IMR-90 (cell line): ENCODE measurements around the gene DOK1. TPM values are rescaled to one million over a fixed set of nuclear protein-coding genes. Genes with fewer than 3 reads are reported as not detected.

ENCODE experiments used
- ATAC-seq: fragments of 200-7000 bp; cut with Tn5 transposase; 2 replicates; pipeline ENCODE4 v1.9.1; 2020; ENCODE audit warnings: low read depth, mild to moderate bottlenecking, moderate library complexity
- BruUV-seq: library from RNA; stranded (reverse); fragments of 400-500 nt; replicated peaks from 2 replicates; lab custom pipeline; 2021; lab: Mats Ljungman, UMichigan
- CTCF ChIA-PET: fragments of 300-600 bp; formaldehyde crosslinking; extraction: SDS; loops from one replicate; lab custom pipeline; 2021; ENCODE audit warnings: antibody characterized with exemption; lab: Yijun Ruan, JAX
- POLR2A ChIA-PET: fragments of 300-600 bp; sonication (Branson Sonifier 250); formaldehyde crosslinking; loops from one replicate; lab custom pipeline; 2022; ENCODE audit warnings: antibody characterized with exemption; ENCODE audit not compliant: unreplicated experiment; lab: Charles Lee
- DNase-seq: peaks from one replicate; pipeline ENCODE4 v3.0.0; 2013
- H2AFZ ChIP-seq: replicated peaks from 2 replicates; pipeline ENCODE3; 2013; ENCODE audit warnings: low read length, mild to moderate bottlenecking; ENCODE audit not compliant: poor library complexity
- H2AK5ac ChIP-seq: 2 replicates; pipeline ENCODE4 v1.6.1; 2013; ENCODE audit warnings: low read depth, low read length, inconsistent platforms
- H2AK9ac ChIP-seq: replicated peaks from 2 replicates; pipeline ENCODE3; 2013; ENCODE audit warnings: mild to moderate bottlenecking, low read depth, low read length, moderate library complexity; ENCODE audit not compliant: poor library complexity
- H2BK120ac ChIP-seq: 2 replicates; pipeline ENCODE4 v1.6.1; 2013; ENCODE audit warnings: low read depth, low read length, inconsistent platforms
- H2BK15ac ChIP-seq: 3 replicates; pipeline ENCODE4 v1.6.1; 2013; ENCODE audit warnings: low read depth, low read length, inconsistent platforms
- H2BK20ac ChIP-seq: 2 replicates; pipeline ENCODE4 v1.6.1; 2013; ENCODE audit warnings: low read depth, mild to moderate bottlenecking, inconsistent platforms, low read length, moderate library complexity
- H2BK5ac ChIP-seq: 2 replicates; pipeline ENCODE4 v1.6.1; 2013; ENCODE audit warnings: mild to moderate bottlenecking, low read depth, low read length, inconsistent platforms; ENCODE audit not compliant: poor library complexity, severe bottlenecking
- H3K14ac ChIP-seq: replicated peaks from 2 replicates; pipeline ENCODE4 v1.6.1; 2013; ENCODE audit warnings: low read depth, low read length, inconsistent platforms
- H3K18ac ChIP-seq: 2 replicates; pipeline ENCODE4 v1.6.1; 2013; ENCODE audit warnings: low read depth, low read length, control low read depth
- H3K23ac ChIP-seq: 2 replicates; pipeline ENCODE4 v1.6.1; 2013; ENCODE audit warnings: low read depth, low read length, inconsistent platforms
- H3K27ac ChIP-seq: 2 replicates; pipeline ENCODE4 v1.5.1; 2013; ENCODE audit warnings: mild to moderate bottlenecking, control low read depth, low read length; ENCODE audit not compliant: insufficient read depth
- H3K27me3 ChIP-seq: 2 replicates; pipeline ENCODE4 v1.6.1; 2013; ENCODE audit warnings: low read length; ENCODE audit not compliant: control insufficient read depth, insufficient read depth
- H3K36me3 ChIP-seq: 2 replicates; pipeline ENCODE4 v1.6.1; 2013; ENCODE audit warnings: low read length, mixed read lengths; ENCODE audit not compliant: control insufficient read depth, insufficient read depth
- H3K4ac ChIP-seq: 2 replicates; pipeline ENCODE4 v1.6.1; 2013; ENCODE audit warnings: low read depth, low read length, inconsistent platforms
- H3K4me1 ChIP-seq: 2 replicates; pipeline ENCODE4 v1.6.1; 2013; ENCODE audit warnings: low read length, mixed read lengths; ENCODE audit not compliant: control insufficient read depth, insufficient read depth
- H3K4me2 ChIP-seq: 2 replicates; pipeline ENCODE4 v1.6.1; 2013; ENCODE audit warnings: low read depth, mild to moderate bottlenecking, control low read depth, low read length, moderate library complexity
- H3K4me3 ChIP-seq: 2 replicates; pipeline ENCODE4 v1.5.1; 2013; ENCODE audit warnings: low read depth, mild to moderate bottlenecking, control low read depth, low read length, moderate library complexity; ENCODE audit not compliant: insufficient read depth
- H3K56ac ChIP-seq: 2 replicates; pipeline ENCODE4 v1.6.1; 2013; ENCODE audit warnings: low read length, inconsistent platforms; ENCODE audit not compliant: insufficient read depth; ENCODE audit errors: extremely low read depth
- H3K79me1 ChIP-seq, 2 experiments: 2 replicates each; pipeline ENCODE4 v1.6.1; 2013; ENCODE audit warnings: low read length in 2 of 2, inconsistent platforms in 1 of 2, low read depth in 1 of 2
- H3K9ac ChIP-seq: 2 replicates; pipeline ENCODE4 v1.6.1; 2013; ENCODE audit warnings: low read depth, low read length, control low read depth
- H3K9me1 ChIP-seq: 2 replicates; pipeline ENCODE4 v1.6.1; 2013; ENCODE audit warnings: low read length, inconsistent platforms; ENCODE audit not compliant: insufficient read depth
- H3K9me3 ChIP-seq: 2 replicates; pipeline ENCODE4 v1.6.1; 2013; ENCODE audit warnings: low read length; ENCODE audit not compliant: control insufficient read depth, insufficient read depth
- H4K20me1 ChIP-seq: 2 replicates; pipeline ENCODE4 v1.6.1; 2013; ENCODE audit warnings: low read length, inconsistent platforms; ENCODE audit not compliant: insufficient read depth
- H4K5ac ChIP-seq: 2 replicates; pipeline ENCODE4 v1.6.1; 2013; ENCODE audit warnings: mild to moderate bottlenecking, low read depth, low read length, control low read depth
- H4K8ac ChIP-seq, 2 experiments: 2 replicates each; pipeline ENCODE4 v1.6.1; 2013; ENCODE audit warnings: low read depth in 2 of 2, low read length in 2 of 2, control low read depth in 1 of 2, inconsistent platforms in 1 of 2
- H4K91ac ChIP-seq: 2 replicates; pipeline ENCODE4 v1.6.1; 2013; ENCODE audit warnings: low read depth, low read length, inconsistent platforms; ENCODE audit not compliant: insufficient read depth
- BHLHE40 ChIP-seq: fragments of 150-350 bp; IDR thresholded peaks from 2 replicates; pipeline ENCODE4 v1.6.1; 2016; ENCODE audit warnings: mild to moderate bottlenecking, low read depth, low read length
- CEBPB ChIP-seq: IDR thresholded peaks from 2 replicates; pipeline ENCODE4 v1.6.1; 2012; ENCODE audit warnings: low read depth, low read length, improper control_type of control experiment
- CHD1 ChIP-seq: IDR thresholded peaks from 2 replicates; pipeline ENCODE4 v1.6.1; 2012; ENCODE audit warnings: low read depth, low read length, improper control_type of control experiment
- MAFK ChIP-seq: IDR thresholded peaks from 2 replicates; pipeline ENCODE4 v1.6.1; 2012; ENCODE audit warnings: low read depth, low read length, improper control_type of control experiment
- MAZ ChIP-seq: IDR thresholded peaks from 2 replicates; pipeline ENCODE4 v1.6.1; 2012; ENCODE audit warnings: low read depth, mild to moderate bottlenecking, low read length, improper control_type of control experiment, moderate library complexity, borderline replicate concordance
- NFE2L2 ChIP-seq: fragments of 150-350 bp; IDR thresholded peaks from 2 replicates; pipeline ENCODE4 v1.6.1; 2016; ENCODE audit warnings: low read depth, mild to moderate bottlenecking, low read length
- POLR2A ChIP-seq: IDR thresholded peaks from 2 replicates; pipeline ENCODE4 v1.6.1; 2012; ENCODE audit warnings: mild to moderate bottlenecking, low read depth, low read length
- RAD21 ChIP-seq: IDR thresholded peaks from 2 replicates; pipeline ENCODE4 v1.6.1; 2012; ENCODE audit warnings: low read length, improper control_type of control experiment
- RCOR1 ChIP-seq: IDR thresholded peaks from 2 replicates; pipeline ENCODE4 v1.6.1; 2012; ENCODE audit warnings: mild to moderate bottlenecking, low read length, improper control_type of control experiment; ENCODE audit not compliant: insufficient replicate concordance
- RFX5 ChIP-seq: IDR thresholded peaks from 2 replicates; pipeline ENCODE4 v1.8.0; 2012; ENCODE audit warnings: low read depth, mild to moderate bottlenecking, low read length, moderate library complexity
- SMC3 ChIP-seq: fragments of 150-350 bp; IDR thresholded peaks from 2 replicates; pipeline ENCODE4 v1.6.1; 2016; ENCODE audit warnings: low read depth, mild to moderate bottlenecking, antibody characterized with exemption, low read length, moderate library complexity
- WGBS, 2 experiments: methylation state at CpG; one replicate each; pipeline versions ENCODE4 v1.1.5 to v1.1.7; 2013; ENCODE audit warnings: missing lambda C conversion rate in 2 of 2; ENCODE audit not compliant: insufficient read length in 1 of 2; ENCODE audit errors: extremely low coverage in 2 of 2; 5-methylcytosine and 5-hydroxymethylcytosine counted together
- dilution Hi-C: fragments of 300-500 bp; cut with HindIII; formaldehyde crosslinking; loops from one replicate; pipeline ENCODE4 v1.14.3; 2018; ENCODE audit warnings: low sequenced_read_pairs; ENCODE audit not compliant: unreplicated experiment
- in situ Hi-C: fragments of 300-500 bp; cut with MboI; formaldehyde crosslinking; loops from 3 replicates; pipeline ENCODE4 v1.14.3; 2019; ENCODE audit warnings: low sequenced_read_pairs, inconsistent platforms, mixed read lengths
- intact Hi-C: fragments of 100-400 bp; cut with micrococcal nuclease; formaldehyde crosslinking; loops from 2 replicates; pipeline ENCODE4 v1.10.0; 2022
- polyA plus RNA-seq, 3 experiments: library from polyadenylated mRNA; depleted of rRNA; stranded (reverse); fragments of >200 nt; gene quantifications; 2 replicates each; pipeline ENCODE4 v1.2.3, GENCODE V29; 2012; ENCODE audit warnings: low replicate concordance in 1 of 3
- total RNA-seq: library from RNA; depleted of rRNA; stranded (reverse); fragments of >200 nt; gene quantifications from 2 replicates; pipeline ENCODE4 v1.2.3, GENCODE V29; 2012
- TF ChIP-seq, protein P1 (sequence below): conservative IDR thresholded peaks from 2 replicates; pipeline ENCODE4 v1.5.1; 2012; ENCODE audit warnings: mild to moderate bottlenecking, low read depth, low read length, improper control_type of control experiment
- TF ChIP-seq, protein P2 (sequence below): fragments of 150-350 bp; IDR thresholded peaks from 2 replicates; pipeline ENCODE4 v1.6.1; 2017; ENCODE audit warnings: mild to moderate bottlenecking, antibody characterized with exemption, low read length, low read depth

The DOK1 gene
- total and polyA plus RNA-seq, 2 of the 4 experiments (the other 2 are of a cell fraction), result 15.4 to 17.6 TPM

DNA sequence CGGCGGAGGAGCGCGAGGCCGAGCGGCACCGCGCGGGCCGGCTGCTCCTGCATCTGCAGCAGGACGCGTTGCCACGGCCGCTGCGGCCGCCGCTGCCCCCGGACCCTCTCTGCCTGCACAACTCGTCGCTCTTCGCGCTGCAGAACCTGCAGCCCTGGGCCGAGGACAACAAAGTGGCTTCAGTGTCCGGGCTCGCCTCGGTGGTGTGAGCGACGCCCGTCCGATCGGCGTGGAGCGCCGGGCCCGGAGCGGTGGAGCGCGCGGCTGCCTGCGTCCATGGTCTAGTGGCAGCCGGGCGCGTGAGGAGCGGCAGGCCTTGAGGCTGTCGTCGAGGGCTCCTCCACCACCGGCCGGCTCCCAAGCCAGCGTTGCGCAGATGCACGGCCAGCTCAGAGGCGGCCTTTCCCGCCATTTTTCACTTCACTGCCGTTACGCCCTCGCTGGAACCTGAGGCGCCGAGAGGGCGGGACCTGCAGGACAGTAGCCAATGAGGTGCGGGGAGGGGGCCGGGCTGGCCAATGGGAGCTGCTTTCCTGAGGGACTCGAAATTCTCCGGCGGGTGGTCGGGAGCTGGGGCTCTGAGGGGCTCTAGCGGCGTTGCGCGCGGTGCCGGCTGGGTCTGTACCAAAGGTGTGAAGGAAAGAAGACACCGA lies 38.4 kb upstream of the DOK1 start:
- Histone ChIP-seq H4K8ac (no peak overlapping the region), H2BK120ac (no peak overlapping the region), H3K9ac (no peak overlapping the region), H2BK15ac (no peak overlapping the region), H2AK9ac (no peak overlapping the region), H3K36me3 (no peaks in the 10 kb centered on the region), H3K9me3 (peaks cover 20% of the 10 kb centered on the region), H2BK20ac (no peak overlapping the region), H2AFZ (peak overlapping the region; percentile 80), H3K56ac (no peak overlapping the region), H3K23ac (no peak overlapping the region), H3K27ac (no peak overlapping the region), H3K4me2 (no peak overlapping the region), H3K4me3 (no peak overlapping the region), H4K5ac (no peak overlapping the region), H3K79me1 (no peaks in the 10 kb centered on the region), H3K9me1 (no peaks in the 10 kb centered on the region), H3K18ac (no peak overlapping the region), H3K4ac (no peak overlapping the region), H3K4me1 (no peaks in the 10 kb centered on the region), H2AK5ac (no peak overlapping the region), H4K20me1 (0 out of 2 replicates have a peak, but pooled peaks cover 5% of the 10 kb centered on the region), H2BK5ac (no peak overlapping the region), H3K27me3 (peaks cover 91% of the 10 kb centered on the region), H3K14ac (no peak overlapping the region), H4K91ac (no peak overlapping the region)
- CTCF ChIA-PET, result no interaction called here
- POLR2A ChIA-PET, result no interaction called here
- WGBS, 2 experiments, result 8% methylated on average over 28 of the region's 72 CpGs; no CpG with 5 or more reads in 1 of the 2 experiments
- peak; percentile 11 for DNase-seq
- no peak for TF ChIP-seq NFE2L2
- no peak for TF ChIP-seq POLR2A
- no peak for TF ChIP-seq RFX5
- no peak for TF ChIP-seq MAZ
- TF ChIP-seq CHD1, result no peak
- TF ChIP-seq, protein P1, sequence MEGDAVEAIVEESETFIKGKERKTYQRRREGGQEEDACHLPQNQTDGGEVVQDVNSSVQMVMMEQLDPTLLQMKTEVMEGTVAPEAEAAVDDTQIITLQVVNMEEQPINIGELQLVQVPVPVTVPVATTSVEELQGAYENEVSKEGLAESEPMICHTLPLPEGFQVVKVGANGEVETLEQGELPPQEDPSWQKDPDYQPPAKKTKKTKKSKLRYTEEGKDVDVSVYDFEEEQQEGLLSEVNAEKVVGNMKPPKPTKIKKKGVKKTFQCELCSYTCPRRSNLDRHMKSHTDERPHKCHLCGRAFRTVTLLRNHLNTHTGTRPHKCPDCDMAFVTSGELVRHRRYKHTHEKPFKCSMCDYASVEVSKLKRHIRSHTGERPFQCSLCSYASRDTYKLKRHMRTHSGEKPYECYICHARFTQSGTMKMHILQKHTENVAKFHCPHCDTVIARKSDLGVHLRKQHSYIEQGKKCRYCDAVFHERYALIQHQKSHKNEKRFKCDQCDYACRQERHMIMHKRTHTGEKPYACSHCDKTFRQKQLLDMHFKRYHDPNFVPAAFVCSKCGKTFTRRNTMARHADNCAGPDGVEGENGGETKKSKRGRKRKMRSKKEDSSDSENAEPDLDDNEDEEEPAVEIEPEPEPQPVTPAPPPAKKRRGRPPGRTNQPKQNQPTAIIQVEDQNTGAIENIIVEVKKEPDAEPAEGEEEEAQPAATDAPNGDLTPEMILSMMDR, result no peak
- TF ChIP-seq RAD21, result no peak
- TF ChIP-seq SMC3, result no peak
- TF ChIP-seq, protein P2, sequence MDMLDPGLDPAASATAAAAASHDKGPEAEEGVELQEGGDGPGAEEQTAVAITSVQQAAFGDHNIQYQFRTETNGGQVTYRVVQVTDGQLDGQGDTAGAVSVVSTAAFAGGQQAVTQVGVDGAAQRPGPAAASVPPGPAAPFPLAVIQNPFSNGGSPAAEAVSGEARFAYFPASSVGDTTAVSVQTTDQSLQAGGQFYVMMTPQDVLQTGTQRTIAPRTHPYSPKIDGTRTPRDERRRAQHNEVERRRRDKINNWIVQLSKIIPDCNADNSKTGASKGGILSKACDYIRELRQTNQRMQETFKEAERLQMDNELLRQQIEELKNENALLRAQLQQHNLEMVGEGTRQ, result no peak
- no peak for TF ChIP-seq CEBPB
- no peak for TF ChIP-seq RCOR1
- no peak for TF ChIP-seq BHLHE40
- no peak for TF ChIP-seq MAFK
- no TSS peak for BruUV-seq
- dilution Hi-C loops, result no loop called here
- in situ Hi-C loops, result no loop called here
- intact Hi-C loops, result no loop called here
- ATAC-seq, result peak; percentile 68
